Thyroid gland (tissue), 4 donors: ENCODE data around the gene KCNMA1.

ENCODE experiments used
- CTCF ChIP-seq, 6 experiments: fragments of 200-600 bp in 3 of 6; fragments of 450-650 bp in 3 of 6; sonication (generic) in 3 of 6; IDR thresholded peaks; one replicate each; pipeline ENCODE4 v1.5.1; 2016 to 2019; ENCODE audit warnings: antibody characterized with exemption in 6 of 6, mild to moderate bottlenecking in 2 of 6, inconsistent platforms in 1 of 6, moderate library complexity in 1 of 6
- POLR2A ChIP-seq, 2 donors: fragments of 450-650 bp; IDR thresholded peaks; one replicate each; pipeline ENCODE4 v1.6.1; 2017; ENCODE audit warnings: antibody characterized with exemption in 2 of 2, mild to moderate bottlenecking in 2 of 2, moderate library complexity in 1 of 2

GRCh38 chr10:77283326-77283725, 354.3 kb downstream of the KCNMA1 start:
- TF ChIP-seq CTCF (IDR thresholded peaks at IDR 0.05) (no peak), POLR2A (IDR thresholded peaks at IDR 0.05) (no peak)
